Subcutaneous adipose tissue (tissue), 4 donors: ENCODE results near the gene TSPAN31. TPM values are rescaled to one million over a fixed set of nuclear protein-coding genes. Genes with fewer than 3 reads are reported as not detected.

ENCODE experiments used
- total RNA-seq, 4 donors: library from RNA; depleted of rRNA; stranded (reverse); fragments of >200 nt; gene quantifications; one replicate each; pipeline ENCODE4 v1.1.0, GENCODE V29; 2016
- TF ChIP-seq, protein P1 (sequence below): fragments of 450-650 bp; IDR thresholded peaks from one replicate; pipeline ENCODE4 v1.5.1; 2016; ENCODE audit warnings: low read depth, mild to moderate bottlenecking, control low read depth, antibody characterized with exemption, moderate library complexity

The TSPAN31 gene
- total RNA-seq, 4 donors from 2014 or later, result 52.8 to 116 (median 62.2) TPM

DNA sequence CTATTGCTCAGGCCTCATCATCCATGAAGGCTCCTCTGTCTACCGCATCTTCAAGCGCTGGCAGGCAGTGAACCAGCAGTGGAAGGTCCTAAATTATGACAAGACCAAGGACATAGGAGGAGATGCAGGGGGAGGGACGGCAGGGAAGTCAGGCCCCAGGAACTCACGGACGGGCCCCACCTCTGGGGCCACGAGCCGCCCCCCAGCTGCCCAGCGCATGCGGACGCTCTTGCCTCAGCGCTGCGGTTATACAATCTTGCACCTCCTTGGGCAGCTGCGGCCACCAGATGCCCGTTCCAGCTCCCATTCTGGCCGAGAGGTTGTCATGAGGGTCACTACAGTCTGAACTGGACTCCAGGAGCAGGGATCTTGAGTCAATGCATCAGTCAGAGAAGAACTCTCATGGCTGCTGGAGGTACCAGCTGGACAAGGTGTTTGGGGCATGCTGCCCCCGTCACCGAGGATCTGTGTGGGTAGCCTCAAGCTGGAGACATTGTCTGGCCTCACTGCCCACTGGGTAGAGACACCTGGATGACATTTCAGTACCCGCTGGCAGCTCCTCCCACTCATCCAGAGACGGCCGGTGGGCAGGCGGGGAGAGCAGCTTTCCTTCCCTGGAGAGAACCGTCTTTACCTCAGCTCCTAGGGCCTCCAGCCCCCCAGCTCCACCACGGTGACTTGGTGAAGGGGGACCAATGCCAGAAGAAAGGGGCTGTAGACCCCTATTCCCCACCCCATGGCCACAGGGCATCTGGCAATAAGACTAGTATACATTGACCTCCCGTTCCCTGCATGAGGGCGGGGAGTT, 13.9 kb downstream of the TSPAN31 start:
- TF ChIP-seq, protein P1, sequence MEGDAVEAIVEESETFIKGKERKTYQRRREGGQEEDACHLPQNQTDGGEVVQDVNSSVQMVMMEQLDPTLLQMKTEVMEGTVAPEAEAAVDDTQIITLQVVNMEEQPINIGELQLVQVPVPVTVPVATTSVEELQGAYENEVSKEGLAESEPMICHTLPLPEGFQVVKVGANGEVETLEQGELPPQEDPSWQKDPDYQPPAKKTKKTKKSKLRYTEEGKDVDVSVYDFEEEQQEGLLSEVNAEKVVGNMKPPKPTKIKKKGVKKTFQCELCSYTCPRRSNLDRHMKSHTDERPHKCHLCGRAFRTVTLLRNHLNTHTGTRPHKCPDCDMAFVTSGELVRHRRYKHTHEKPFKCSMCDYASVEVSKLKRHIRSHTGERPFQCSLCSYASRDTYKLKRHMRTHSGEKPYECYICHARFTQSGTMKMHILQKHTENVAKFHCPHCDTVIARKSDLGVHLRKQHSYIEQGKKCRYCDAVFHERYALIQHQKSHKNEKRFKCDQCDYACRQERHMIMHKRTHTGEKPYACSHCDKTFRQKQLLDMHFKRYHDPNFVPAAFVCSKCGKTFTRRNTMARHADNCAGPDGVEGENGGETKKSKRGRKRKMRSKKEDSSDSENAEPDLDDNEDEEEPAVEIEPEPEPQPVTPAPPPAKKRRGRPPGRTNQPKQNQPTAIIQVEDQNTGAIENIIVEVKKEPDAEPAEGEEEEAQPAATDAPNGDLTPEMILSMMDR, result no peak

DNA sequence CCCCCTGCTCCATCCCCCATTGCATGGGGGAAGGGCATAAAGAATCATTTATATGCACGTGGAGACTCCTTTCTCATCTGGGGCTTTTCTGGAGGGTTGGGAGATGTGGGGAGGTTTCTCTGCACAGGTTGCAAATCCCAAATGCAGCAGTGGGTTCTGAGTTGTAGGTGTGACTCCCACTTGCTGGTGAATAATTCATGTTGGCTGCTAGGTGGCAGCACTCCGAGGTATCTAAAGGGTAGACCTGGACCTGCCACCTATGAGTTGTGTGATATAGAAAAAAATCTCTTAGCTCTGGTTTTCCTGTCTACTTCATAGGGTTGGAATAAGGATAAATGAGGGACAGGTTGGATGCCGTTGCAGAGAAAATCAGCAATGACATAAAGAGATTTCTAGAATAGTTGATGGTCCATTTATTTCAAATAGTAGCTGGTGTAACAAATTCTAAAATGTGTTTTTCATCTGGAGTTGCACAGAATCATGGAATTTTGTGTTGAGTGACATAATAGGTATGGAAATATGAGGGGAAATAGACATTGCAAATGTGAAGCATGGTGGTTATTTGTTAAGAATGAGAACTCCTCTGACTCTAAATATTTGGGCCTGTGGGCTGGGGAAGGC, 14.6 kb downstream of the TSPAN31 start:
- TF ChIP-seq, protein P1, result no peak

DNA sequence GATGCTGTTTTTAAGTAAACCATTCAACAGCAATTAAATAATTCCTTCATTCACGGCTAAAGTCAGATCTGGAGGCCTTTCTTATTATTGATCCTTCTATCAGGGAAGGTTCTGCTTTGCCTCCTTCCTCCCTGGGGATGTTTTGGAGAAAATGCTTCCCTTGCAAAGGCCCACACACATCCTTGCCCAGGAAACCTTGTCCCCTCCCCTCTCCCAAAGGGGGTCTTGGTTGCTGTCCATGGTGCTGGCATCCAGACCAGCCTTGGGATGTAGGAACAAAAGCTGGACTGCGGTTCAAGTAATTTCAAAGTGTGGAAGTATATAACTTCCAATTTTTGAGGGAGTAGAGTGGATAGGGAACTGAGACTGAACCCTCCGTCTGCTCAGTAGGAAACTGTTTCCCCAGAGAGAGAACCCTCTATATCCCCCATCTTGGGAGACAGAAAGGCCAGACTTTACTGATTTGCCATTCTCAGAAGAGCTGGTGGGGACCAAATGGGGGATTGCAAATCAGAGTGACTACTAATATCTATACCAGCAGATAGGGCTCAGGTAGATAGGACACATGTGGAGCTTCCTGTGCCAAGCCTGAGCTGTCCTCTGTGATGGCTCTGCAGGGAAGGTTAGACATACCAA, 15.6 kb downstream of the TSPAN31 start:
- TF ChIP-seq, protein P1, result no peak

DNA sequence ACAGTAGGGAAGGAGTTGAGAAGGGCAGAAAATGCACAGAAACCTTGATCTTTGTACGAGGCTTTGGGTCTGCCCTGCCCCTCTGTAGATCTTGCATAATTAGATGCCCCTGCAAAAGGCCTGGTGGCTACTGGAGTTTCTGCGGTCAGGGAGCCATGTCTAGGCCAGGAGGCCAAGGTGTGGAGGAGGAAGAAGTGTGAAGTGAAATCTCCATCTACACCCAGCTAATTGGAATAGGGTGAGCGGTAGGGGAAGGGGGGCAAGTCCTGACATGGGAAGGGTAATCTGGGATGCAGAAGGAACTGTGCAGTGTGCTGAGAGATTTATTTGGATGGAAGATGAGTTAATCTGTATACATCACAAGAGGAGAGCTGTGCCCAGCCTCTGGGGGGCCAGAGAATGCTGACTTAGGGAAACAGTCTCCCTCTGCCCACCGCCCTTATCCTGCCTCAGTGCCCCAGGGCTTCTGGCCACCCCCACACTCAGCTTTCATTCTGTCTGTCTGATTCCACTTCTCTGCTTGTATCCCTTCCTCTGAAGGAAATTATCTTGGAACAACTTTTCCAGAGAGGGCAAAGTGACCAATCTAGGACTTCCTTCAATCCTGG, 16.7 kb downstream of the TSPAN31 start:
- TF ChIP-seq, protein P1, result no peak

DNA sequence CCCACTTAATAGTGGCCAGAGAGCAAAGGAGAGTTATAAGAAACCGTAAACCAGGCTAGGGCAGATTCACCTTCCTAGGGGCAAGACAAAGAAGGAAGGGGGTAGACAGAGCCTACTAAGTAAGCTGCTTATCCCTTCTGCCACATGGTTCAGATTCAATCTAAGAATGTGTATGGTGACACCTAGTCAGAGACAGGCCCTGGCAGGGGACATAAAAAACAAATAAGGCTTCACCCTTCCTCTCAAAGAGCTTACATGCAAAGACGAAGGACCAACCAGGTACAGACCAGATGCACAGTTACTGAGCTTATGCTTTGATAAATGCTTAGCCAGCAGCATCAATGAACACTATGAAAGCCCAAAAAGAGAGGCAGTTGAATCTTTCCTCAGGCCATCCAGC, 17.6 kb downstream of the TSPAN31 start:
- TF ChIP-seq, protein P1, result no peak

DNA sequence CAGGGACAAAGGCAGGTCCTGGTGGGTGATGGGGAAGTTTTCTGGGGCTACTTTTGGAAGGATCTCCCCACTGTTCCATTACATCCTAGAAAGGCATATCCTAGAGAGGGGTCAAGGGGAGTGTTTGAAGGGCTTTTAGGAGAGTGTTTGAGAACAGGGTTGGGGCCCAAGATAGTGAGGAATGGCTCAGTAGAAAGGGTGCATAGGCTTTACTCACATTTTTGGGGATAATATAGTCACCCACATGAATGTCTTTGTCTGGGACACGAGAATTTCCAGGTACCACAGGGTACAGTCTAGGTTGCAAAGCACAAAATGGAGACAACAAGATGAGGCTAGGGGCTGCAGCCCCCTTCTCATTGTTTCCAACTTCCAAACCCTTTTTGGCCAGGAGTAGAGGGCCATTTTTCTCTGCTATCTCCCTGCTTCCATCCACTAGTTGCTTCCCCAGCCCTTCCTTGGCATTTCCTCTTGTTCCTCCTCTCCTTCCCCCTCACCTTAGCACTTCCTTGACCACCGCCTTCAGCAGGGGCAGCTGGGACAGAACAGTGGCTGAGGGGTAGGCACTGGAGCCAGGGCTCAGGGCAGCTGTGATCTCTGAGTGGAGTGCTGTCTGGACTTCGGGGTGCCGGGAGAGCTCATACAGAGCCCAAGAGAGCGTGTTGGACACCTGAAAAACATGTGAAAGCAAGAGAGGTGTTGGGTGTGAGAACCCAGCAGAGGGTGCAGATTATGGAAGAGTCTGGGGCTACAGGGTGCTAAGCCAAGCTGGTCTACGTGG, 19.2 kb downstream of the TSPAN31 start:
- TF ChIP-seq, protein P1, result no peak
